Small intestine (tissue), 7 donors: ENCODE data around the gene NUF2. TPM values are rescaled to one million over a fixed set of nuclear protein-coding genes. Genes with fewer than 3 reads are reported as not detected.

Source experiments
- DNase-seq, 2 donors: peaks; one replicate each; pipeline versions ENCODE4 v3.0.0 to v3.0.0-alpha.2; 2013
- FAIRE-seq: peaks from 2 replicates; lab custom pipeline; 2012; peaks lifted over from hg19 to GRCh38; lab: Jason Lieb, UNC
- H3K27ac ChIP-seq, 3 donors: one replicate each; pipeline ENCODE4 v1.5.1; 2013; ENCODE audit warnings: low read length in 2 of 3, mild to moderate bottlenecking in 2 of 3, control low read depth in 1 of 3, inconsistent platforms in 1 of 3, low read depth in 1 of 3, moderate library complexity in 1 of 3
- H3K27me3 ChIP-seq, 3 donors: one replicate each; pipeline ENCODE4 v1.6.1; 2013; ENCODE audit warnings: low read length in 3 of 3, inconsistent platforms in 1 of 3; ENCODE audit not compliant: control insufficient read depth in 3 of 3, insufficient read depth in 3 of 3
- H3K36me3 ChIP-seq, 3 donors: one replicate each; pipeline ENCODE4 v1.6.1; 2013; ENCODE audit warnings: low read length in 3 of 3, inconsistent platforms in 1 of 3, low read depth in 1 of 3, mild to moderate bottlenecking in 1 of 3, moderate library complexity in 1 of 3; ENCODE audit not compliant: control insufficient read depth in 3 of 3, insufficient read depth in 2 of 3
- H3K4me1 ChIP-seq, 3 donors: one replicate each; pipeline ENCODE4 v1.6.1; 2013; ENCODE audit warnings: low read length in 2 of 3, inconsistent platforms in 1 of 3, low read depth in 1 of 3, mild to moderate bottlenecking in 1 of 3, moderate library complexity in 1 of 3; ENCODE audit not compliant: control insufficient read depth in 3 of 3, insufficient read depth in 2 of 3
- H3K4me3 ChIP-seq, 3 donors: one replicate each; pipeline ENCODE4 v1.5.1; 2013; ENCODE audit warnings: low read length in 3 of 3, control low read depth in 1 of 3, inconsistent platforms in 1 of 3, low read depth in 1 of 3, mild to moderate bottlenecking in 1 of 3, moderate library complexity in 1 of 3
- H3K9me3 ChIP-seq, 2 donors: one replicate each; pipeline ENCODE4 v1.6.1; 2013; ENCODE audit warnings: low read depth in 1 of 2, low read length in 1 of 2; ENCODE audit not compliant: control insufficient read depth in 2 of 2, insufficient read depth in 1 of 2
- WGBS, 3 donors: extraction: QIAGEN DNeasy Blood & Tissue Kit; methylation state at CpG; one replicate each; pipeline ENCODE4 v1.1.7; 2013; 5-methylcytosine and 5-hydroxymethylcytosine counted together
- polyA plus RNA-seq, 4 donors: library from polyadenylated mRNA; stranded (reverse) in 3 of 4; unstranded in 1 of 4; fragments of 200-250 nt in 3 of 4; fragments of 120-200 nt in 1 of 4; gene quantifications; one replicate each; pipeline versions ENCODE4 v1.2.1 to v1.2.3, GENCODE V29; 2013
- donor health status: healthy with polysubstance abuse.
- donor health status: control.
- donor health status: control.
- donor health status: Bipolar disorder and iron deficiency.
- donor health status: healthy.

Gene NUF2
- polyA plus RNA-seq, 4 donors = 0.54 to 11.5 (median 5.7) TPM

DNA sequence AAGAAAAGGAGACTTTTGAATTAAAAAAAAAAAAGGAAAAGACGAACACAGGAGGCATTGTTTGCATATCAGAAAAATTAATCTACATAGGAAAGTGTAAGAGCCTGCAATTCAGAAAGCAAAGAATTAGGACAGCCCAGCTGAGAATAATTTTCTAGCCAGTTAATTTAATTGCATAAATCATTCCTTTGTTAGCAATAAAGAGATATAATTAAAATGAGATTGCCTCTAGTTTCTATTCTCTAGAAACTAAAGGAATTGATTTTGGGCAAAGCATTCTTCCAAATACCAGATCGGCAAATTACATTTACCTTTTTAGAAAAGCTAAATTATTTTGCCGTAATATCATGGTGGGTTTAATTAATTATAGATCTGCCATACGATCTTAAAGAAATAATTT is 46.0 kb downstream of the NUF2 start:
- Histone ChIP-seq H3K9me3 (no peaks in the 10 kb centered on the region), H3K4me3 (no peak overlapping the region), H3K4me1 (no peaks in the 10 kb centered on the region), H3K36me3 (no peaks in the 10 kb centered on the region), H3K27me3 (no peaks in the 10 kb centered on the region), H3K27ac (no peak overlapping the region)
- FAIRE-seq = no peak
- no peak for DNase-seq
- 68 to 76% (median 71%) methylated on average over 4 of the region's 4 CpGs for whole genome bisulfite sequencing, 3 donors

- Histone ChIP-seq H3K27ac (no peak overlapping the region), H3K4me1 (peaks cover 0 to 4% (median 0%) of the 10 kb centered on the region in 3 donors), H3K36me3 (no peaks in the 10 kb centered on the region), H3K4me3 (no peak overlapping the region), H3K9me3 (no peaks in the 10 kb centered on the region), H3K27me3 (no peaks in the 10 kb centered on the region)
- no peak for DNase-seq
- 76 to 88% (median 77%) methylated on average over 1 of the region's 1 CpG for WGBS, 3 donors
- FAIRE-seq = no peak
Observed at GRCh38 chr1:163372576-163372975, 50.8 kb downstream of the NUF2 start.

GRCh38 chr1:163378554-163378953 is 56.8 kb downstream of the NUF2 start:
- Histone ChIP-seq H3K27ac (no peak overlapping the region), H3K4me1 (peaks cover 0 to 18% (median 1%) of the 10 kb centered on the region in 3 donors), H3K27me3 (no peaks in the 10 kb centered on the region), H3K36me3 (no peaks in the 10 kb centered on the region), H3K9me3 (no peaks in the 10 kb centered on the region), H3K4me3 (no peak overlapping the region)
- WGBS, 3 donors = 91 to 96% (median 94%) methylated on average over 2 of the region's 2 CpGs
- DNase-seq (no peak), FAIRE-seq (no peak)

GRCh38 chr1:163379801-163380200 is 58.0 kb downstream of the NUF2 start:
- 88 to 95% (median 93%) methylated on average over 4 of the region's 4 CpGs for WGBS, 3 donors
- Histone ChIP-seq H3K27ac (no peak overlapping the region), H3K36me3 (no peaks in the 10 kb centered on the region), H3K4me3 (no peak overlapping the region), H3K27me3 (no peaks in the 10 kb centered on the region), H3K9me3 (no peaks in the 10 kb centered on the region), H3K4me1 (peaks cover 0 to 17% (median 1%) of the 10 kb centered on the region in 3 donors)
- DNase-seq (no peak), FAIRE-seq (no peak)

DNA sequence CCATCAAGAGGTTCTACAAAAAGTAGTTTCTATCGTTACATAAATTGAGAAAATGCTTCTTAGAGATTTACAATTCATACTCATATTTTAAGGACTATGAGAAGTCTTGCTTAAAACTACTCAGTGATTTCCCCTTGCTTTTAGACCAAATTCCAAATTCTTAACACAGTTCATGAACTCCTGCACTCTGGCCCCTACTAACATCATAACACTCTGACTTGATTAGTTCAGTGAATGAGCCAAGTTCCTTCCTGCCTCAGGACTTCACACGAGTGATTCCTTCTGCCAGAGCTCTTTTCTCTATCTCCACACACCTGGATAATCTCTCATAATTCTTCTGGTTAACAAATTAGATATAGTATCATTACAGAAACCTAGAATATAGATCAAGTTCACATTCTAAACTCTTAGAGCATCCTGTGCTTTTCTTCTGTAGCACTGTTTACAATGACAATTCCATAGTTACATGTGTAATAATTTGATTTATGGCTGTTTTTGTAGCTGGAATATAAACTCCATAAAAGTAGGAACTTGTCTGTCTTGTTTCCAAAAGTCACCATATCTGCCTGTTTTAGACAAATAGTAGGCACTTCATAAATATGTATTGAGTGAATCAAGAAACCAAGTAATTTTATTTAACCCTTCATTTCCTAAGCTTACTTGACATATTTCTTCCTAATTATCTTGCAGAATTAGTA is 59.9 kb downstream of the NUF2 start:
- Histone ChIP-seq H3K27ac (peak overlapping the region in 1 of 3 donors; percentile 58), H3K9me3 (no peaks in the 10 kb centered on the region), H3K27me3 (no peaks in the 10 kb centered on the region), H3K4me1 (peaks cover 0 to 14% (median 1%) of the 10 kb centered on the region in 3 donors), H3K36me3 (no peaks in the 10 kb centered on the region), H3K4me3 (no peak overlapping the region)
- 1 to 12% (median 7%) methylated on average over 2 of the region's 2 CpGs for WGBS, 3 donors
- peak; percentile 76 to 78 for DNase-seq
- no peak for FAIRE-seq

DNA sequence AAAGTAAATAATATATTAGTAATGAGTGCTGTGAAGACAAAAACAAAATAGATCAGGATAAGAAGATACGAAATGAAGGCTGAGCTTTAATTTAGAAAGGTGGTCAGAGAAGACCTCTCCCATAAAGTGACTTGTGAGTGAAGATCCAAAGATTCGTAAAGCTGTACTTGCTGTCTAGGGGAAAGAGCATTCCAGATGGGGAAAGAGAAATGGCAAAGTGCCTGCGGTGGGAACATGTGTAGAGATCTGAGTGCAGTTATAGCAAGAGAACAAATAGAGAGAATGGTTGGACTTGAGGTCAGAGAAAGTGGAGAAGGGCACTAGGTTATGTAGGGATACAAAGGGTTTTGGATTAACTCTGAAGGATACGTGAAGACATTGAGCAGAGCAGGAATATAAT is 60.6 kb downstream of the NUF2 start:
- Histone ChIP-seq H3K9me3 (no peaks in the 10 kb centered on the region), H3K36me3 (no peaks in the 10 kb centered on the region), H3K4me3 (no peak overlapping the region), H3K27ac (peak overlapping the region in 1 of 3 donors; percentile 58), H3K4me1 (peaks cover 0 to 14% (median 1%) of the 10 kb centered on the region in 3 donors), H3K27me3 (no peaks in the 10 kb centered on the region)
- no peak for FAIRE-seq
- DNase-seq = peak in 1 of 2 donors; percentile 30
- WGBS, 3 donors = 54 to 63% (median 58%) methylated on average over 4 of the region's 4 CpGs

GRCh38 chr1:163387146-163387545 is 65.4 kb downstream of the NUF2 start:
- H3K9me3 ChIP-seq = no peaks in the 10 kb centered on the region
- H3K4me3 ChIP-seq = no peak overlapping the region
- H3K27me3 ChIP-seq = peaks cover 0 to 3% (median 0%) of the 10 kb centered on the region in 3 donors
- FAIRE-seq (no peak), DNase-seq (no peak)
- no peaks in the 10 kb centered on the region for H3K36me3 ChIP-seq
- no peak overlapping the region for H3K27ac ChIP-seq
- peaks cover 0 to 10% (median 1%) of the 10 kb centered on the region in 3 donors for H3K4me1 ChIP-seq

- FAIRE-seq (no peak), DNase-seq (peak; percentile 27 to 30)
- WGBS, 3 donors = 13 to 61% (median 23%) methylated on average over 4 of the region's 4 CpGs
- H3K27me3 ChIP-seq = peaks cover 0 to 3% (median 0%) of the 10 kb centered on the region in 3 donors
- no peaks in the 10 kb centered on the region for H3K36me3 ChIP-seq
- no peak overlapping the region for H3K4me3 ChIP-seq
- peaks cover 0 to 4% (median 0%) of the 10 kb centered on the region in 3 donors for H3K4me1 ChIP-seq
- H3K9me3 ChIP-seq = no peaks in the 10 kb centered on the region
- no peak overlapping the region for H3K27ac ChIP-seq
Observed at GRCh38 chr1:163388970-163389369, 67.2 kb downstream of the NUF2 start.

DNA sequence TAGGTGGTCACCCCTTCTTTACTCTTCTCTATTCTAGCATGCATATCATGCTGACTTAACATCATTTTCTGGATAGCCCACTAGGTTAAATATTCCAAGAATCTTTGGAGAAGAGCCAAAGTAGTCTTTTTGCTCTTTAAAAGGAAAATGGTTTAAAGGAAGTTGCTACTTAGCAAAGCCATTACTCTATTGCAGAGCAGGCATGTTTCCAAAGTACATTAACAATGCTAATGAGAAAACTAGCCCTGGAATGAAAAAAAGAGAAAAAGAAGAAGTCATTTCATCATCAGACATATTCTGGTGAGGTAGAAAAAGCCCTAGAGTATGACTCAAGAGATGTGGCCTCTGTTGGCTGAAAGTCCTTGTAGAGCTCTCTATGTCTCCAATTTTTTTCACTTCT is 74.0 kb downstream of the NUF2 start:
- Histone ChIP-seq H3K4me3 (no peak overlapping the region), H3K9me3 (no peaks in the 10 kb centered on the region), H3K36me3 (no peaks in the 10 kb centered on the region), H3K27me3 (no peaks in the 10 kb centered on the region), H3K27ac (no peak overlapping the region), H3K4me1 (no peaks in the 10 kb centered on the region)
- no peak for FAIRE-seq
- no peak for DNase-seq
